Activated CD8-positive, alpha-beta memory T cell treated with anti-CD3 and anti-CD28 coated beads, Interleukin-2, amount 50 U/mL, for 1 hour (primary cell): ENCODE data around the gene PFKFB2.
"Not testable (repeated sequence)": the region's sequence is repeated elsewhere in the genome, so short reads cannot be mapped to it uniquely, and the experiment has no call there.

ENCODE experiments used
- DNase-seq: peaks from one replicate; pipeline ENCODE4 v3.0.0-alpha.2; 2020; ENCODE audit errors: extremely low read depth

The PFKFB2 gene

DNA sequence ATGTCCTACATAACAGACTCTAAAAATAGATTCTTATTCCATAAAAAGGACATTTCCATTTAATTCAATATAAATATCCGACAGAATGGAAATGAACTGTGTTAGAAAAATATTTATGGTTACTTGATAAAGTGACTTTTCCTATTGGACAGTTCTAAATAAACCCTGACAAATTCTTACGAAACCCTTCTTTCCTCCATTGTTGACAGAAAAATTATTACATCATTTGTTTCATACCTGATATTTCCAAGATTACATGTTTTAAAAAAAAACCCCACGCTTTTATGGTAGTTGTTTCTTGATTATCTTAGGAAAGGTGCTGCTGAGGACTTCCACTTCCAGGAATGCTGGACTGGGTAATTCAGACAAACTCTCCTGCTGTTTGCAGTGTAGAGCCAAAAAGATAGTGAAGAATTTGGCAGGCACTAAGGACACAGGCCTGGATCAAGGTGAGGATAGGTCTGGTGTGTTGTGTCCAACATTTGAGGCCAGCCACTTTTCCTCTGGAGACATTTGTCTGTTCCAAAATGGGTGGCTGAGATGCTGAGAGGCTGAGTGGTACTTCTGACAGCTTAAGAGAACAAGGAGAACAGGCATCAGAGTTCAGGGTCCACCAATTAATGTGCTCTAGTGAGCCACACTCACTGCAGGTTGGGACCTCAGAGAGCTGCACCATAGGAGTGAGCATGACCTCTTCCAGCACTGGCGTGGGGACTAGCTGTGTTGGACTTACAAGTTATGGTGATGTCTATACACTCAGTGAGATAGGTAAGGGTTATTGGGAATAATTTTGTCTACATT, 13.5 kb upstream of the PFKFB2 start:
- DNase-seq: no peak

DNA sequence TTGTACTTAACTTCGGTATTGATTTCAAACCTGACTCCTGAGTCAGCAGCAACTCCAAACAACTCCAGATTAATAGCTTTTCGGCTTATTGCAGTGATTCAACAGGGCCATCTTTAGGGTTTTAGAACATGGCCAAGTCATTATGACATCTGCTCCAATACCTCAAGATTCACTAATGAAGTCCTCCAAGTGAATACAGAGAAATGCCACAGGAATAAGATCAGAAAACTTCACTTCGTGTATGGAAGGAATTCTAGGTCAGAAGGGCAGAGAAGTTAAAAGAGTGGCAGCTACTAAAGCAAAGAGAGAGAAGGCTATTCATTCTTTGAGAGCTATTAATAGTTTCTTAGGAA, 12.9 kb upstream of the PFKFB2 start:
- DNase-seq: no peak

DNA sequence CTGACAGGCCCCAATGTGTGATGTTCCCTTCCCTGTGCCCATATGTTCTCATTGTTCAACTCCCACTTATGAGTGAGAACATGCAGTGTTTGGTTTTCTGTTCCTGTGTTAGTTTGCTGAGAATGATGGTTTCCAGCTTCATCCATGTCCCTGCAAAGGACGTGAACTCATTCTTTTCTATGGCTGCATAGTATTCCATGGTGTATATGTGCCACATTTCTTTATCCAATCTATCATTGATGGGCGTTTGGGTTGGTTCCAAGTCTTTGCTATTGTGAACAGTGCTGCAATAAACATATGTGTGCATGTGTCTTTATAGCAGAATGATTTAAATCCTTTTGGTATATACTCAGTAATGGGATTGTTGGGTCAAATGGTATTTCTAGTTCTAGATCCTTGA, 11.7 kb upstream of the PFKFB2 start:
- not testable (repeated sequence) for DNase-seq

DNA sequence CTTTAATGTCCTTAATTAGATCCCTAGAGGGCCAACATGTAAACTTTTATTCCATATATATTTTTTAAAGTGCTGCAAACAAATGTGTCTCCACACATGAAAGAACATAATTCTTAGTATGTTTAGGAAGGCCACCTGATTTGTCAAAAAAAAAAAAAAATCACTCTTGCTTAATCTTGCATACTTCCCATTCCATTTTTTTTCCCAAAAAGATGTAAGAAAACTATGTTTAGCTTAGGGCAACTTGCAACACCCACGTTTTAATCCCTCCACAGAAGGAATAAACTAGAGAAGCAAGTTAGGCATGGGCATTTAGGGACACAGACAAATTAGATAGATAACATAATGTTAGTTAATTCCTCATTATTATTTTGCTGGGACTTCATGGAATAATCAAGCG, 7.6 kb upstream of the PFKFB2 start:
- DNase-seq: no peak

DNA sequence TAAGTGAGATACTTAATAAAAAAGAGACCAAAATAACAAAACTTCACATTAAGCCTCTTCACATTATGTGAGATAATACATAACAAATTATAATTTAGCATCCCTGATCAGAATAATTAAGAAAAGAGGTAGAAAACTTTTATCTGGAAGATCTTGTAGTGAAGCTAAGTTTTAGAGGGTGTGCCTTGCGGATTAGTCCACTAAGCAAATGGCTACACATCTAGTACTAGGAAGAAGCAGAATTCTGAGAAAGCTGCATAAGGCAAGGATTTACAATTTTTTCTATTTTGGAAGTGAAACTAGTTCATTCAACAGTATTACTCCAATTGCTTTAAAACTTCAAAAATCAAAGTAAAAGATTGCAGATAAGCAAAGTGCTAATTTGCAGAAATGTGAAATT, 5.6 kb upstream of the PFKFB2 start:
- no peak for DNase-seq

DNA sequence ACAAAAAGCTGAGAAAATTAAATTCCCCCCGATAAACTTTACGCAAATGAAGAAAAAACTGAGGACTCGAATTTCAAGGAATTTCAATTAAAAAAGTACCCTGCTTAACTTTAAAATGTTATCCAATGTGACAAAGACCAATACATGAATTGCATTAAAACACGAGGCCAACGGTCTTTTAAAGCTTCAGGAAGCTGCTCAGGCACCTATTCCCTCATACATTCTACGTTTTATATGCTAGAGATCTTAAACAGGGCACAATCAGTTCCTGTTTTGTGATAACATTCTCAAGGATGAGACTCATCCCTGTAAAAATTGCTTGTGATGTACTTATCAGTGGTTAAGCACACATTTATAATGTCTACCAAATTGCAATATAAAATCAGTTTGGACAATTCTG, 5.0 kb upstream of the PFKFB2 start:
- no peak for DNase-seq

DNA sequence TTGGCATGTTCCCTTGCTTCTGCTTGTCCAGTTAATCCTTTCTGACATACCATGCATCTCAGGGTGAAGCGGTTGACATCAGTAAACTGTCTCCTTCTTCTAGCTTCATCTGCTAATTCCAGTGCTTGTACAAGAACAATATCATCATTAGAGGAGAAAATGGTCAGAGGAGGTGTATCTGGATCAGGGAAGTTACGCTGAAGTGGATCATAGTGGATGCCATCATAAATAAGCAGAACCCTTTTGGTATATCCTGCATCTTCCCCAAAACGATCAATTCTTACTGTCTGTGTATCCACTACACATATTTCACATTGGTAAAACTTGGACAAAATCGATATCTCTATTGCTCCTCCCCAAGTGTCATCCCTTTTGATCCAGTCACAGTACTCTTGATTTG, 4.0 kb upstream of the PFKFB2 start:
- DNase-seq: no peak

DNA sequence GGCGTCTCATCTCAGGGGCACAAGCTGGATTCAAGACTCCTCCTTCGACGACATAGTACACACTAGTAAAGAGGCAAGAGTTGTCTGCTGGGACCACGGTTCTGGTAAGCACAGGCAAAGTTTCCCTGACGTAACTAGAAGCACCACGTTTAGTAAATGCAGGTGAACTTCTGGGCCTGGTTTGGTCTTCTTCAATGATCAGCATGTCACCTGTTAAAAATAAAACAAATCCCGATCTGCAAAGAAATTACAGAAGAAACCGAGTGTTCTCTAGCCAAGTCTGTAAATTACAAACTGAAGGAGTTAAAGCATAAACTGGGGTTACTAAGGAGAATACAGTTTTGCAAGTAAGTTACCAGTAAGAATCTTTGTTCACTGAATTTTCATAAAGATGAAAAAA, 3.6 kb upstream of the PFKFB2 start:
- no peak for DNase-seq

DNA sequence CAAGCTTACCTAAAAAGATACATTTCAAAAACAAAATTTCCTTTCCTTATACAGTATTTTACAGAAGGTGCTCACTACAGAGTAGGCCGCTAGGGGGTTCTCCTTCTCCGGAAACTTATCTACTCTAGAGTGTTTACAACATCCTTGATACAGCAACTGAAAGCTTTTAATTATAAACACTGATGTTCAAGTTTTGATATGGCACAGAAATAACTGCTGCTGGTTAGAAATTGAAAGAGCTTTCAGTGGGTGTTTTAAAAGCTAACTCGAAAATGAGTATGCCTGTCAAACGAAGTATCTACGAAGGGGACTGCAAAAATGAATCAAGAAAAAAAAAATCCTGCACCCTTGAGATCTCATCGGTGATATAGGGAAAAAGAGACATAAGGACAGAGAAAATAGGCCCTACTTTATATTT, 3.1 kb upstream of the PFKFB2 start:
- no peak for DNase-seq

DNA sequence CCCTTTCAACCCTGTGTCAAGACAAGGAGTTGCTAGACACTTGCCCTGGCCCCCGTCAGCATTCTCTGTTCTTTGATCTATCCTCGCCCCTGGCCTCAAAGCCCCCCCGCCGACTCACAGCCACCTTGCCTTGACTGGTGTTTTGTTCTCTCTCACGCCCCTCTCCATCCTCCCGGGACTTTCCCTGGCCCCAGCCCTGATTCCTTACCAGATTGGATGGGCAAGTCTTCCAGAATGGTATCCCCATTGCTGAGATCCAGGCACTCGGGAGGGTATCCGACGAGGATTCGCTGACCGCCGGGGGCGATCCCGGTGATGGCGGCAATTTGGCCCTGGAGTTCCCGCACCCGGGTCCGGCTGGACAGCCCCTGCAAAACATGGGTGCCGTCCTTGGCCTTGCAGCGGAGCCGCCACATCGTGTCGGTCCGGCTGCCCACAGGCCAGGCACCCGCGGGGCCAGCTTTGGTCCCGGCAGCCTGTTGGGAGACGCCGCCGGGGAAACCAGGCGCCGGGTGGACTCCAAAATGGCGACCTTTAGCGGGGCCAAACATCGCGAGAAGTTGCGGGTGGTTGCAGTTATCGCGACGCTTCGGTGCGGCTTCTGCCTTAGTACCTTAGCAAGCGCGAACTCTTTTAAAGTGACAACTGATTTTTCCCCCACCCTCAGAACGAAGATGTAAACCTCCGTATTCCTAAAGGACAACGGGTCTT, 2.4 kb upstream of the PFKFB2 start:
- peak; percentile 84 for DNase-seq

DNA sequence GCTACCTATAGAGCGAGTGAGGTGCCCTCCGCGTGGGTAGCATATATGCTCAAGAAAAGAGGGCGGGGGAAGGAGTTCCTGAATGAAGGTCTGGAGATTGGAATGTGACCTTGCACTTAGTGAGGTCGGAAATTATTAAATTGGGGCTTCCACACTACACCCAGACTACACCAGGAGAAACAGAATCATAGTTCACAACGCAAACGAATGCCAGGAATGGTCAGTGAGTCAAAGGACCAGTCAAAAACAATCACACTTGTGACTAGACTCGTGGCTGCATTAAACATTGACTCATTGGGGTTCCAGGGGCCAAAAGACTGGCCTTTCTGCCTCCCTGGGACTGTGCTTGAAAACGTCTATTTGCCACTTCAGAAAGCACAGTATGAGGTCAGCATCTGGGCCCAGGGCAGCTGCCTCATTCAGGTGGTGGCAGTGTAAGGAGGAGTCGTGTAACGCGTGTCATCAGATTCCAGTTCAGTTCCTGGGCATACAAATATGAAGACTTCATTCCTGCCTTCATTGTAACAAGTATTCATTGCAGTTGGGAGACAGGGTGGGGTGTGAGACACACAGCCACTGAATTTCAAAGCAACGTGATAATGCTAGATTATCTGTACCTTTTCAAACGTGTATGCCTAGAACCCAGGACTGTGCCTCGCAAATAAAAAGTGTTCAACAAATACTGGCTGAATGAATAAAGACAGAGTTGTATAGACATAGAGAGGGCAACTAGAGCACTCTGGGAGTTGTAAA, 1.7 kb upstream of the PFKFB2 start, which contains the start of gene YOD1:
TSS of gene YOD1 (minus strand) at position 18 of the 753 bp plus-strand sequence. CDS start 178 bp downstream, outside the sequence.
- DNase-seq: no peak

DNA sequence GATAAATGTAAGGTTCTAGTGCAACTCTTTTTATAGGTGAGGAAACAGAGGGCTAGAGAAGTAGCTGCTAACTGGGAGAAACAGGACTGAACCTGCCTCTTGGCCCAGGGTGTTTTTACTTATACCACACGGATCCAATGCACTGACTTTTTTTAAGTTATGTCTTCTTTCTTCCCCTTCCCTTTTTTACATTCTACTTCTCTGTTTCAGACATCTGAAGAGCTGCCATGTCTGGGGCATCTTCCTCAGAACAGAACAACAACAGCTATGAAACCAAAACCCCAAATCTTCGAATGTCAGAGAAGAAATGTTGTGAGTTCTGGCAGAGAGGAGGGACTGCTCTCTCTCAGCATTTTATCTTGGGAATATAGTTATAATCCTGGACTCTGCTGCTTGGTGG, 1.4 kb downstream of the PFKFB2 start:
- DNase-seq: no peak

DNA sequence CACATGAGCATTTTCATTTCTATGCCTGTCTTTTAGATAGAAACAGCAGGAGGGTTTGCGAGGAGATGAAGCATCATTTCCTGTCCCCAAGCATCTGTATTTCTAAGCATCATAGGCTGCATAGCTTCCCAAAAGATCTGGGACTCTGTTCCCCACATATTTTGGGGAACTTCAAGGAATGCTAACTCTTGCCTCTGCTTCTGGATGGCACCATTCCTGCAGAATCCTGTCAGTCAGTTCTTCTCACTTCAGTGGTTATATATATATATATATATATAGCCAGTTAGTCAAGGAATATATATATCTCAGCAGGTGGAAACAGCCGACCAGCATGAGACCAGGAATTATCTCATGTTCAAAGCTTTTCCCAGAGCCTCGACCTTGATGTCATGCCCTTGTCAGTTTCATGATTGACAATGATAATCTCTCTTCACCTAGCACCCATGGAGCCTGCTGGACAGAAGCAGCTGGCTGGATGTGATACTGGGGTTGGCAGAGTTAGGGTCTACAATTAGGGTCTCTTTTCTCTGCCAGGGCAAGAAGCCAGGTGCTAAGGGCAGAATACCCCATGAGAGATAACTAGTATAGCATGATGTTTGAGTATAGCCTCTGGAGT, 2.4 kb downstream of the PFKFB2 start:
- no peak for DNase-seq

DNA sequence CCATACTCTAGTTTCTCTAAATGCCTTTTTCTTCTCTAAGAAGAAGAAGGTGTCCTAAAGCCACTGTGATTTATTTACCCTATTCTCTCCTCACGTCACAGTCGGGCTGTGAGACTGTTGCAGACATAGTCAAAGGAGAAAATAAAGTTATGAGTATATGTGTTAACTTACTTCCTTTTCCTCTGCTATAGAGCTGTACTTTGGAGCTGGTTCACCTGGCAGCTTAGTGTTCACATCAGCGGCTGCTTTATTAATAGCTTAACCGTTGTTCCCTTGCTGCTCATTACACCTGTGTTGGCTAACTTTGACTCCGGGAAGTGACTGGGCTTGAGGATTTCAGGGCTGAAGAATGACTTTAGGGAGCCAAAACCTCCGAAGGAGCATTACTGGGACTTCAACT, 3.6 kb downstream of the PFKFB2 start:
- no peak for DNase-seq

DNA sequence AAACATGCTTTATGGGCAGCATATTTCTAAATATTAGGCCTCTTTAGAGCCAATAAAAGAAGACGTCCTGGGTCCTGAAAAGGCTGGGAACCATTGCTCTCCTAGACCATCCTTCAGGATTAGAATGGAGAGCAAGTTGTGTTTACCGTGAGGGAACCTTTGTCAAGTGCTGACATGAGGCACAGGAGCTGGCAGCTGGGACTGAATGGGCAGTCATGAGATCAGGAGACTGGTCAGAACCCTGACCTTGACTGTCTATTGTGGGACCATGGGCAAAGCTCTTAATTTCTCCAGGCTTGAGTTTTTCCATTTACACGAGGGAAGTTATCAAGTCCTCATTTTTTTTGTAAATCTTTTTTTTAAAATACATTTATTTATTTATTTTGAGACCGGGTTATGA, 5.2 kb downstream of the PFKFB2 start:
- DNase-seq: no peak

DNA sequence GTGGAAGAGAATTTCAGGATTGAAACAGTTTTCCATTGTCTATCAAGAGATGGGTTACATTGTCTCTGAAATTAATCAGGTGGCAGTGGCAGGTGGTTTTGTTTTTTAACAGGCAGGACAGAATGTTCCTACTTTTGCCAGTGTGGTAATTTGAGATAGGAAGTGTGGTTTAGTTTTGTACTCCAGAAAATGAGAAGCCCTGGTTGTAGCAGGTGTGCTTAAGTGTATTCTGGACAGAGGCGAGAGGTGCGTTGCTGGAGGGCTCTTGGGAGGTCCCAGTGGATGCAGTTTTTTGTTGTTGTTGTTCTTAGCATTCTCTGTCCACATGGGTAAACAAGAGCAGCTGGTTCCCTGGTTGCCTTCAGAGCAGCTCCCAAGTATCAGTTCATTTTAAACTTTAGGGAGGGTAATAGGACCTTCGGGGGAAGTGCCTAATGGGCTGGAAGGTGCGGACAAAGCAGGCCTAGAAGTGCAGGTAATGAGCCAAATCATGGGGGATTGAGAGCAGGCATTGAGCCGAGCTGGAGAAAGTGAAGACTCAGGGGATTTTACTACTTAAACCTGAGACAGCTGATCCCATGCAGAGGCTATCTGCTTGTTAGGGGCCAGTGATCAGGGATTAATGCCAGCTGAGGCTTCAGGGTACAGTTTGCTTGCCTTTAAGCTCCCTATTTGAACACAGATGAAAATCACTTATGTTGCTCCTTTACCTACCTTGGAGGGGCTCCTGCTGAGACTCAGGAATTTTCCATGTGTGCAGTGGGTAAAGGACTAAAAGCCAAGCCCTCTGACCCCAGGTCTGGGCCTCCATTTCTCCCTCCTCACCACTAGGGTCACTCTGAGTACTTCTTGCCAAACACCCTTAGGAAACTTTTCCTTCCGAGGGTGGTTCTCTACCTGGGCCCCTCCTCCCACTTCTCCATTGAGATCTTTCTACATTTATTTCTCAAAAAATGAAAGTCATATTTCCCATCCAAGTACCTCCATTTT, 6.1 kb downstream of the PFKFB2 start:
- DNase-seq: no peak

DNA sequence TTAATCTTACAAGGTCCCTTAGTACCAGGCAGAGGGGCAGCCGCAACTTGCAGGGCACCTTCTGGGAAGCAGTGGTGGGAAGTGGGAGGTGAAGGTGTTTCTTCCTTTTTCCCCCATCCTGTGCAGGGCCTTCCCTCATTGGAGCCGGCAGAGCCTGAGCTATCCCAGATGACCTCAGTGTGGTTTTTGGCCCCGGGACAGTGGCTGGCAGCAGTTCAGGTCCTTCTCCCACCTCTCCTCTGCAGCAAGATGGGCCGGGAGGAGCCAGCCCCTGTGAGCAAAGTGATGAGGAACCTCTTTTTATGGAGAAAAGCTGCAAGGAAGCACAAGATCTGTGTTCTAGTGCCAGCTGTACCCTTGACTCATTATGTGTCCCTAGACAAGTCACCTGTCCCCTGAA, 6.8 kb downstream of the PFKFB2 start:
- DNase-seq: no peak

DNA sequence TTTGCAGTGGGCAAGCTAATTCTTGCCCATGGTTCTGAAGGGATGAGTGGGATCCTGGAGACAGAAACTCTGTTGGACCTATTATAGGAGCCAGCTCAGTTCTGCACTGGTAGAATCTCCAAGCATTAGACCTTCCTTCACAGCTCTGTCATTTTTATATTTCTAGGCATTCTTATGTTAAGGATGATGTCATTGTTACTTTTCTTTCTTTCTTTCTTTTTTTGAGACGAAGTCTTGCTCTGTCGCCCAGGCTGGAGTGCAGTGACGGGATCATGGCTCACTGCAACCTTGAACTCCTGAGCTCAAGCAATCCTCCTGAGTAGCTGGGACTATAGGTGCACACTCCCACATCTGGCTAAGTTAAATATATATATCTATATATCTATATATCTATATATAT, 7.5 kb downstream of the PFKFB2 start:
- DNase-seq: no peak

DNA sequence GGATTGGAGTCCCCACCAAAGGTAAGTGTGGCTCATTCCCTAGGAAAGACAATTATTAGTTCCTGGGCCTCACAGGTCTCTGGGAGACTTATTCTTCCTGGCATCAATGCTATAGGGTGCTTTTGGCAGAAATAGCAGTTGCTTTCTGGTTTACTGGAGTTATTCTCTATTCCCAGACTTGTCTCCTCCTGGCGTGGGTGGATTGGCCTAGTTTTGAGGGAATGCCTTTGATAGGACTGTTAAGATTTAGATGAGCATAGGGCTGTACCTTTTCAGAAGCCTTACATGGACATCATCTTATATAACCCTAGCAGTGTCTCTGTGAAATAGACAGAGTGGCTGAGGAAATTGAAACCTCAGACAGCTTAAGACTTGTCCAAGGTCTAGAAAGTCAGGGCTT, 9.0 kb downstream of the PFKFB2 start:
- no peak for DNase-seq

DNA sequence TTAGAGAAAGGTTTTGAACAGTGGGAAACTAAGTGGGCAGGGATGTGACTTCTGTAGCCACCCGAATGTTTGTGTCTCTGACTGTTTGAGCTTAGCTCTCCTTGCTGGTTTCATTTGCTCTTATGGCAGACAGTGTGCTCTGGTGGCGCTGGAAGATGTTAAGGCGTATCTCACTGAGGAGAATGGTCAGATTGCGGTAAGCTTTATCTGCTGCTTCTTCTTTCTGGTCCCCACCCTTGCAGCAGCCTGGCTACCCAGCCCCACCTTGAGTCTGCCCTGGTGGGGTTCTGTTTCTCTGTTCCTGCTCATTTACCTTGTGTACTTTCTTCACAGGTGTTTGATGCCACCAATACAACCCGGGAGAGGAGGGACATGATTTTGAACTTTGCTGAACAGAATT, 9.9 kb downstream of the PFKFB2 start:
- DNase-seq: no peak

DNA sequence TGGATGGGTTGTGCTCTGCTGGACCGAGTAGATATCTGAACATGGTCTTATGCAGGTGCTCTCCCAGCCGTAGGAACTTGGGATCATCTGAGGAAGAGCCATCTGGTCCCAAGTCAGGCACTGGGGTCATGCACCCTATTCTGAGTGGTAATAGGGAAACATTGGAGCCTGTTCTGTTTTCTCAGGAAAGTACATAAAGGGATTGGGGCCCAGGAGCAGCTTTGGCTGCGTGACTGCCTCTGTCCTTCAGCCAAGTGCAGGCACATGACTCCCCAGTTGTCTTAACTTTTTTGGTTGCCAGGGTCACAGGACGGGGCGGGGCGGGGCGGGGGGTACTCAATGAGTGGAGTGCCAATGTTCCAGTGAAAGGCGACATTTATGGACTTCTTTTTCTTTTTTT, 11.5 kb downstream of the PFKFB2 start:
- DNase-seq: no peak
